SIG-M5 treated with dmso at 0.1 percent for 504 hours (cell line): ENCODE results near the gene BLM.
A peak's percentile ranks its signal among the peaks of the same experiment; 100 is the strongest.
"Not testable (repeated sequence)": the region's sequence is repeated elsewhere in the genome, so short reads cannot be mapped to it uniquely, and the experiment has no call there.

ENCODE experiments used
- DNase-seq: peaks from one replicate; lab custom pipeline; 2025; ENCODE audit not compliant: unreplicated experiment; lab: John Stamatoyannopoulos, UW

Gene BLM

GRCh38 chr15:90716976-90717821, at the start of gene BLM:
BLM (plus strand) TSS chr15:90717346; CDS start chr15:90747393, 30,047 bp downstream.
- DNase-seq, result peak; percentile 98

GRCh38 chr15:90667755-90668345, 49.3 kb upstream of the BLM start:
- not testable (repeated sequence) for DNase-seq

GRCh38 chr15:90670631-90671030, 46.5 kb upstream of the BLM start:
- not testable (repeated sequence) for DNase-seq

- DNase-seq, result no peak
These were observed 45.9 kb upstream of the BLM start for GRCh38 chr15:90671216-90671615.

GRCh38 chr15:90673357-90673756, 43.8 kb upstream of the BLM start:
- not testable (repeated sequence) for DNase-seq

- no peak for DNase-seq
These were observed 42.7 kb upstream of the BLM start for GRCh38 chr15:90674476-90674875.

GRCh38 chr15:90675464-90675863, 41.7 kb upstream of the BLM start:
- DNase-seq, result no peak

- no peak for DNase-seq
These were observed 39.0 kb upstream of the BLM start for GRCh38 chr15:90677807-90678790.

- no peak for DNase-seq
These were observed 37.2 kb upstream of the BLM start for GRCh38 chr15:90679959-90680358.

GRCh38 chr15:90680371-90680935, 36.7 kb upstream of the BLM start:
- DNase-seq, result no peak

GRCh38 chr15:90681056-90681455, 36.1 kb upstream of the BLM start:
- no peak for DNase-seq

- no peak for DNase-seq
These were observed 35.7 kb upstream of the BLM start for GRCh38 chr15:90681480-90681879.

GRCh38 chr15:90683371-90683770, 33.8 kb upstream of the BLM start:
- DNase-seq, result no peak

GRCh38 chr15:90683876-90684275, 33.3 kb upstream of the BLM start:
- DNase-seq, result no peak

GRCh38 chr15:90684281-90684680, 32.9 kb upstream of the BLM start:
- DNase-seq, result no peak

GRCh38 chr15:90685591-90686434, 31.3 kb upstream of the BLM start:
- peak; percentile 87 for DNase-seq

- DNase-seq, result peak; percentile 59
These were observed 30.5 kb upstream of the BLM start for GRCh38 chr15:90686435-90687218.

- not testable (repeated sequence) for DNase-seq
These were observed 27.7 kb upstream of the BLM start for GRCh38 chr15:90689326-90689961.

- no peak for DNase-seq
These were observed 26.6 kb upstream of the BLM start for GRCh38 chr15:90690585-90690984.
